Esophagus squamous epithelium (tissue), 4 donors: ENCODE results near the gene WDPCP.

ENCODE experiments used
- POLR2A ChIP-seq, 4 donors: fragments of 450-650 bp; IDR thresholded peaks; one replicate each; pipeline ENCODE4 v1.6.1; 2017; ENCODE audit warnings: antibody characterized with exemption in 4 of 4, mild to moderate bottlenecking in 4 of 4, moderate library complexity in 3 of 4
- TF ChIP-seq, protein P1 (sequence below), 6 experiments: fragments of 450-650 bp in 4 of 6; fragments of 200-600 bp in 2 of 6; sonication (generic) in 2 of 6; IDR thresholded peaks; one replicate each; pipeline ENCODE4 v1.5.1; 2016 to 2019; ENCODE audit warnings: antibody characterized with exemption in 6 of 6, mild to moderate bottlenecking in 4 of 6, moderate library complexity in 4 of 6

DNA sequence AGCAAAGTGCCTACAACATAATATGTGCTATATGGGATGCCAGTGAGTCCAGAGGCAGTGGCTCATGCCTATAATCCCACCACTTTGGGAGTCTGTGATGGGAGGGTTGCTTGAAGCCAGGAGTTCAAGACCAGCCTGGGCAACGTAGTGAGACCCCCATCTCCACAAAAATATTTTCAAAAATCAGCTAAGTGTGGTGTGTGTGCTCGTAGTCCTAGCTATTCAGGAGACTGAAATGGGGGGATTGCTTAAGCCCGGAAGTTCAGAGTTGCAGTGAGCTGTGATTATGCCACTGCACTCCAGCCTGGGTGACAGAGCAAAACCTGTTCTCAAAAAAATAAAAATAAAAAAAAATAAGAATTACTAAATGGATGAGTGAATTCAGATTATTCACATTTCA is 514.3 kb downstream of the WDPCP start:
- TF ChIP-seq, protein P1, sequence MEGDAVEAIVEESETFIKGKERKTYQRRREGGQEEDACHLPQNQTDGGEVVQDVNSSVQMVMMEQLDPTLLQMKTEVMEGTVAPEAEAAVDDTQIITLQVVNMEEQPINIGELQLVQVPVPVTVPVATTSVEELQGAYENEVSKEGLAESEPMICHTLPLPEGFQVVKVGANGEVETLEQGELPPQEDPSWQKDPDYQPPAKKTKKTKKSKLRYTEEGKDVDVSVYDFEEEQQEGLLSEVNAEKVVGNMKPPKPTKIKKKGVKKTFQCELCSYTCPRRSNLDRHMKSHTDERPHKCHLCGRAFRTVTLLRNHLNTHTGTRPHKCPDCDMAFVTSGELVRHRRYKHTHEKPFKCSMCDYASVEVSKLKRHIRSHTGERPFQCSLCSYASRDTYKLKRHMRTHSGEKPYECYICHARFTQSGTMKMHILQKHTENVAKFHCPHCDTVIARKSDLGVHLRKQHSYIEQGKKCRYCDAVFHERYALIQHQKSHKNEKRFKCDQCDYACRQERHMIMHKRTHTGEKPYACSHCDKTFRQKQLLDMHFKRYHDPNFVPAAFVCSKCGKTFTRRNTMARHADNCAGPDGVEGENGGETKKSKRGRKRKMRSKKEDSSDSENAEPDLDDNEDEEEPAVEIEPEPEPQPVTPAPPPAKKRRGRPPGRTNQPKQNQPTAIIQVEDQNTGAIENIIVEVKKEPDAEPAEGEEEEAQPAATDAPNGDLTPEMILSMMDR (IDR thresholded peaks at IDR 0.05) = no peak
- no peak for TF ChIP-seq POLR2A (IDR thresholded peaks at IDR 0.05)
